H9 (cell line): ENCODE measurements around the gene SLC52A1. TPM values are rescaled to one million over a fixed set of nuclear protein-coding genes. Genes with fewer than 3 reads are reported as not detected.

ENCODE experiments used
- DNase-seq: peaks from one replicate; pipeline ENCODE4 v3.0.0-alpha.2; 2017
- H2AFZ ChIP-seq: one replicate; pipeline ENCODE4 v1.6.1; 2013; ENCODE audit warnings: mild to moderate bottlenecking, low read length, control low read depth, moderate library complexity
- H2AK5ac ChIP-seq: 2 replicates; pipeline ENCODE4 v1.6.1; 2013; ENCODE audit warnings: low read length, control low read depth, mixed read lengths; ENCODE audit not compliant: insufficient read length
- H2BK120ac ChIP-seq: one replicate; pipeline ENCODE4 v1.6.1; 2013; ENCODE audit warnings: low read depth, mild to moderate bottlenecking, low read length, control low read depth, inconsistent platforms; ENCODE audit not compliant: poor library complexity, severe bottlenecking
- H2BK12ac ChIP-seq: 2 replicates; pipeline ENCODE4 v1.6.1; 2013; ENCODE audit warnings: low read length, control low read depth, mixed read lengths, low read depth; ENCODE audit not compliant: insufficient read length
- H2BK15ac ChIP-seq: 2 replicates; pipeline ENCODE4 v1.6.1; 2013; ENCODE audit warnings: low read depth, low read length, control low read depth
- H2BK20ac ChIP-seq: one replicate; pipeline ENCODE4 v1.6.1; 2013; ENCODE audit warnings: low read depth, mild to moderate bottlenecking, low read length, control low read depth, inconsistent platforms; ENCODE audit not compliant: poor library complexity, severe bottlenecking
- H2BK5ac ChIP-seq: 2 replicates; pipeline ENCODE4 v1.6.1; 2013; ENCODE audit warnings: low read length, control low read depth, mixed read lengths; ENCODE audit not compliant: insufficient read length
- H3K14ac ChIP-seq: 2 replicates; pipeline ENCODE4 v1.6.1; 2013; ENCODE audit warnings: low read length, control low read depth; ENCODE audit not compliant: insufficient read depth
- H3K18ac ChIP-seq: 2 replicates; pipeline ENCODE4 v1.6.1; 2013; ENCODE audit warnings: low read depth, mild to moderate bottlenecking, mixed read lengths, low read length, control low read depth; ENCODE audit not compliant: insufficient read length
- H3K23ac ChIP-seq: 2 replicates; pipeline ENCODE4 v1.6.1; 2013; ENCODE audit warnings: low read length, control low read depth, mixed read lengths, low read depth; ENCODE audit not compliant: insufficient read length
- H3K23me2 ChIP-seq: 2 replicates; pipeline ENCODE4 v1.6.1; 2013; ENCODE audit warnings: low read depth, mild to moderate bottlenecking, mixed read lengths, low read length, control low read depth; ENCODE audit not compliant: insufficient read length, poor library complexity, severe bottlenecking
- H3K27ac ChIP-seq: 2 replicates; pipeline ENCODE4 v1.5.1; 2013; ENCODE audit warnings: low read length, control low read depth, mixed read lengths, low read depth; ENCODE audit not compliant: insufficient read length
- H3K27me3 ChIP-seq: 2 replicates; pipeline ENCODE4 v1.6.1; 2013; ENCODE audit warnings: low read length, control low read depth, inconsistent platforms; ENCODE audit not compliant: insufficient read depth
- H3K4ac ChIP-seq: 2 replicates; pipeline ENCODE4 v1.6.1; 2013; ENCODE audit warnings: low read depth, mild to moderate bottlenecking, control low read depth, inconsistent platforms, low read length, moderate library complexity
- H3K4me1 ChIP-seq: 2 replicates; pipeline ENCODE4 v1.6.1; 2013; ENCODE audit warnings: low read length, control low read depth, inconsistent platforms; ENCODE audit not compliant: insufficient read depth
- H3K4me2 ChIP-seq: 2 replicates; pipeline ENCODE4 v1.6.1; 2013; ENCODE audit warnings: low read length, control low read depth, mixed read lengths; ENCODE audit not compliant: insufficient read length, insufficient read depth
- H3K56ac ChIP-seq: 2 replicates; pipeline ENCODE4 v1.6.1; 2013; ENCODE audit warnings: low read depth, mild to moderate bottlenecking, mixed read lengths, low read length, control low read depth; ENCODE audit not compliant: insufficient read length
- H3K79me1 ChIP-seq: 2 replicates; pipeline ENCODE4 v1.6.1; 2013; ENCODE audit warnings: low read depth, mild to moderate bottlenecking, moderate library complexity, low read length, control low read depth, inconsistent platforms; ENCODE audit not compliant: insufficient read depth, poor library complexity, severe bottlenecking
- H3K79me2 ChIP-seq: 2 replicates; pipeline ENCODE4 v1.6.1; 2013; ENCODE audit warnings: low read length, control low read depth, inconsistent platforms; ENCODE audit not compliant: insufficient read depth
- H3K9ac ChIP-seq: 2 replicates; pipeline ENCODE4 v1.6.1; 2013; ENCODE audit warnings: low read length, control low read depth, mixed read lengths; ENCODE audit not compliant: insufficient read length; ENCODE audit errors: extremely low read depth
- H3K9me3 ChIP-seq: one replicate; pipeline ENCODE4 v1.6.1; 2013; ENCODE audit warnings: low read depth, low read length, inconsistent platforms; ENCODE audit not compliant: control insufficient read depth
- H3T11ph ChIP-seq: one replicate; pipeline ENCODE4 v1.6.1; 2013; ENCODE audit warnings: mild to moderate bottlenecking, low read length, control low read depth, inconsistent platforms
- H4K20me1 ChIP-seq: one replicate; pipeline ENCODE4 v1.6.1; 2013; ENCODE audit not compliant: control insufficient read depth, insufficient read length, insufficient read depth
- H4K5ac ChIP-seq: 2 replicates; pipeline ENCODE4 v1.6.1; 2013; ENCODE audit warnings: low read depth, mild to moderate bottlenecking, mixed read lengths, low read length, control low read depth; ENCODE audit not compliant: insufficient read length
- H4K8ac ChIP-seq: replicated peaks from 2 replicates; pipeline ENCODE4 v1.6.1; 2013; ENCODE audit warnings: low read length, control low read depth, mixed read lengths, low read depth; ENCODE audit not compliant: insufficient read length
- H4K91ac ChIP-seq: 2 replicates; pipeline ENCODE4 v1.6.1; 2013; ENCODE audit warnings: low read depth, mild to moderate bottlenecking, moderate library complexity, mixed read lengths, low read length, control low read depth; ENCODE audit not compliant: insufficient read length
- H3K27ac Mint-ChIP-seq, 3 experiments: 2 replicates in 2 of 3; 3 replicates in 1 of 3; pipeline ENCODE4 v1.8.0; 2020 to 2021; ENCODE audit warnings: mixed read lengths in 3 of 3, mild to moderate bottlenecking in 1 of 3, moderate library complexity in 1 of 3
- H3K27me3 Mint-ChIP-seq: 2 replicates; pipeline ENCODE4 v1.8.0; 2021; ENCODE audit warnings: low read depth, mild to moderate bottlenecking, moderate library complexity, mixed read lengths
- H3K36me3 Mint-ChIP-seq, 3 experiments: 2 replicates in 2 of 3; 3 replicates in 1 of 3; pipeline ENCODE4 v1.8.0; 2020 to 2021; ENCODE audit warnings: low read depth in 3 of 3, mixed read lengths in 3 of 3; ENCODE audit not compliant: insufficient read depth in 1 of 3
- H3K4me1 Mint-ChIP-seq, 2 experiments: 2 replicates each; pipeline ENCODE4 v1.8.0; 2020; ENCODE audit warnings: mixed read lengths in 2 of 2
- H3K4me3 Mint-ChIP-seq, 2 experiments: 2 replicates in 1 of 2; 3 replicates in 1 of 2; pipeline ENCODE4 v1.8.0; 2020 to 2021; ENCODE audit warnings: mild to moderate bottlenecking in 2 of 2, mixed read lengths in 2 of 2, moderate library complexity in 1 of 2
- H3K9me3 Mint-ChIP-seq, 2 experiments: 2 replicates in 1 of 2; 3 replicates in 1 of 2; pipeline ENCODE4 v1.8.0; 2020; ENCODE audit warnings: mild to moderate bottlenecking in 2 of 2, mixed read lengths in 2 of 2, moderate library complexity in 1 of 2
- WGBS: extraction: QIAGEN DNeasy Blood & Tissue Kit; methylation state at CpG from one replicate; pipeline ENCODE4 v1.1.7; 2013; ENCODE audit warnings: missing lambda C conversion rate, low lambda C conversion rate, mixed read lengths; ENCODE audit not compliant: insufficient read length; ENCODE audit errors: extremely low coverage; 5-methylcytosine and 5-hydroxymethylcytosine counted together
- total RNA-seq: library from RNA; stranded (reverse); gene quantifications from 2 replicates; pipeline ENCODE4 v1.2.1, GENCODE V29; 2021
- TF ChIP-seq, protein P1 (sequence below): fragments of 200-600 bp; sonication (generic); conservative IDR thresholded peaks from 3 replicates; pipeline ENCODE4 v1.8.0; 2021; ENCODE audit warnings: antibody characterized with exemption, mild to moderate bottlenecking

The SLC52A1 gene
- total RNA-seq, 1 experiment from 2014 or later, result 0.17 TPM

DNA sequence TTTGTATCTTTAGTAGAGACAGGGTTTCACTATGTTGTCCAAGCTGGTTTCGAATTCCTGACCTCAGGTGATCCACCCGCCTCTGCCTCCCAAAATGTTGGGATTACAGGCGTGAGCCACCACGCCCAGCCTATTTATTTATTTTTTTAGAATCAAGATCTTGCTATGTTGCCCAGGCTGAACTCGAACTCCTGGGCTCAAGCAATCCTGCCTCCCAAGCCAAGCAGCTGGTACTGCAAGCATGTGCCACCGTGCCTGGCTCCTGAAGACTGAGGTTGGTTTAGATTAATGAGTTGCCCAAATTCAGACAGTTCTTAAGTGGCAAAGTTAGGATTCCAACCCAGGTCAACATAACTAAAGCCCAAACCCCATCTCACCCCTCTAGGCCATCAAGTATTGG, 7.9 kb downstream of the SLC52A1 start:
- no peak overlapping the region for H4K91ac ChIP-seq
- H3K4ac ChIP-seq, result no peak overlapping the region
- Mint-ChIP-seq H3K36me3 (peaks cover 10 to 23% (median 17%) of the 10 kb centered on the region in 3 experiments), H3K27ac (no peak overlapping the region), H3K4me1 (peaks cover 0 to 3% of the 10 kb centered on the region in 2 experiments; a peak in 1 of 4 replicates), H3K27me3 (peaks cover 31% of the 10 kb centered on the region), H3K4me3 (no peak overlapping the region), H3K9me3 (no peaks in the 10 kb centered on the region)
- H3K4me2 ChIP-seq, result no peak overlapping the region
- no peak overlapping the region for H3K9ac ChIP-seq
- no peak overlapping the region for H2AFZ ChIP-seq
- no peak overlapping the region for H3K56ac ChIP-seq
- peaks cover 2% of the 10 kb centered on the region; the same call in 1 of the 2 replicates for H3K27me3 ChIP-seq
- TF ChIP-seq, protein P1, sequence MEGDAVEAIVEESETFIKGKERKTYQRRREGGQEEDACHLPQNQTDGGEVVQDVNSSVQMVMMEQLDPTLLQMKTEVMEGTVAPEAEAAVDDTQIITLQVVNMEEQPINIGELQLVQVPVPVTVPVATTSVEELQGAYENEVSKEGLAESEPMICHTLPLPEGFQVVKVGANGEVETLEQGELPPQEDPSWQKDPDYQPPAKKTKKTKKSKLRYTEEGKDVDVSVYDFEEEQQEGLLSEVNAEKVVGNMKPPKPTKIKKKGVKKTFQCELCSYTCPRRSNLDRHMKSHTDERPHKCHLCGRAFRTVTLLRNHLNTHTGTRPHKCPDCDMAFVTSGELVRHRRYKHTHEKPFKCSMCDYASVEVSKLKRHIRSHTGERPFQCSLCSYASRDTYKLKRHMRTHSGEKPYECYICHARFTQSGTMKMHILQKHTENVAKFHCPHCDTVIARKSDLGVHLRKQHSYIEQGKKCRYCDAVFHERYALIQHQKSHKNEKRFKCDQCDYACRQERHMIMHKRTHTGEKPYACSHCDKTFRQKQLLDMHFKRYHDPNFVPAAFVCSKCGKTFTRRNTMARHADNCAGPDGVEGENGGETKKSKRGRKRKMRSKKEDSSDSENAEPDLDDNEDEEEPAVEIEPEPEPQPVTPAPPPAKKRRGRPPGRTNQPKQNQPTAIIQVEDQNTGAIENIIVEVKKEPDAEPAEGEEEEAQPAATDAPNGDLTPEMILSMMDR, result 0 out of 3 replicates have a peak, but pooled peaks have one; percentile 9
- H3K4me1 ChIP-seq, result no peaks in the 10 kb centered on the region
- no peaks in the 10 kb centered on the region for H4K20me1 ChIP-seq
- no CpG with 5 or more reads among the region's 6 CpGs for WGBS
- no peaks in the 10 kb centered on the region for H3K23me2 ChIP-seq
- H2BK5ac ChIP-seq, result no peak overlapping the region
- H3K18ac ChIP-seq, result no peak overlapping the region
- no peak for DNase-seq
- no peak overlapping the region for H3T11ph ChIP-seq
- no peak overlapping the region for H3K14ac ChIP-seq
- H2BK15ac ChIP-seq, result no peak overlapping the region
- H4K5ac ChIP-seq, result no peak overlapping the region
- H3K79me2 ChIP-seq, result no peaks in the 10 kb centered on the region
- no peaks in the 10 kb centered on the region for H3K79me1 ChIP-seq
- no peak overlapping the region for H3K23ac ChIP-seq
- H3K9me3 ChIP-seq, result no peaks in the 10 kb centered on the region
- no peak overlapping the region for H2BK120ac ChIP-seq
- no peak overlapping the region for H2AK5ac ChIP-seq
- H3K27ac ChIP-seq, result no peak overlapping the region
- no peak overlapping the region for H2BK12ac ChIP-seq
- no peak overlapping the region for H2BK20ac ChIP-seq
- no peak overlapping the region for H4K8ac ChIP-seq
